ENCODE results near the gene FSIP1.

Gene FSIP1

GRCh38 chr15:39794954-39795353, 12.3 kb upstream of the FSIP1 start:
- no peaks in the 10 kb centered on the region for H3K27me3 ChIP-seq (ENCODE audit: control insufficient read depth in 1 of 2, insufficient read depth in 1 of 2, low read length in 2 of 2)
- peaks cover 4% of the 10 kb centered on the region for H3K4me1 ChIP-seq (ENCODE audit: control insufficient read depth, insufficient read depth, low read depth, low read length)
- no peak overlapping the region for H2BK5ac ChIP-seq (ENCODE audit: low read depth, low read length, poor library complexity, severe bottlenecking)
- H3K27ac ChIP-seq (ENCODE audit: low read length, poor library complexity, severe bottlenecking), result no peak overlapping the region
- no peak for DNase-seq
- H3K79me1 ChIP-seq (replicated peaks; ENCODE audit: low read length, poor library complexity, severe bottlenecking), result peaks cover 3% of the 10 kb centered on the region
- WGBS, result 96% methylated on average over 3 of the region's 3 CpGs
- H3K23ac ChIP-seq (ENCODE audit: low read length in 2 of 2), result no peak overlapping the region
- no peak overlapping the region for H3K9ac ChIP-seq (ENCODE audit: low read length)
- no peak overlapping the region for H3K4me2 ChIP-seq (ENCODE audit: low read length, poor library complexity, severe bottlenecking)
- H3K4ac ChIP-seq (ENCODE audit: low read depth in 1 of 2, low read length in 2 of 2), result no peak overlapping the region
- no peak overlapping the region for H2BK12ac ChIP-seq (ENCODE audit: low read length in 2 of 2)
- no peak overlapping the region for H3K18ac ChIP-seq (ENCODE audit: low read depth in 1 of 2, low read length in 2 of 2)
- H3K14ac ChIP-seq (ENCODE audit: low read length in 2 of 2), result no peak overlapping the region
- H2AFZ ChIP-seq (ENCODE audit: low read depth, low read length), result no peak overlapping the region
- H2BK15ac ChIP-seq (ENCODE audit: low read depth, poor library complexity, severe bottlenecking), result no peak overlapping the region
- no peak overlapping the region for H4K8ac ChIP-seq (ENCODE audit: low read length)
- H3K36me3 ChIP-seq (ENCODE audit: control insufficient read depth in 1 of 2, insufficient read depth in 2 of 2, low read depth in 1 of 2, low read length in 2 of 2), result peaks cover 16 to 17% of the 10 kb centered on the region in 2 experiments
- H4K91ac ChIP-seq (ENCODE audit: low read length), result no peak overlapping the region
- no peaks in the 10 kb centered on the region for H3K9me3 ChIP-seq (ENCODE audit: control insufficient read depth, low read length)
- H3K4me3 ChIP-seq (ENCODE audit: insufficient read depth in 1 of 2, low read depth in 1 of 2, low read length in 2 of 2), result no peak overlapping the region
- H2AK5ac ChIP-seq (ENCODE audit: low read length, severe bottlenecking), result no peak overlapping the region
- no peak overlapping the region for H2BK120ac ChIP-seq (ENCODE audit: low read depth, low read length)

- no peak overlapping the region for H3K27ac ChIP-seq (ENCODE audit: low read length, poor library complexity, severe bottlenecking)
- H3K4me1 ChIP-seq (ENCODE audit: control insufficient read depth, insufficient read depth, low read depth, low read length), result peaks cover 2% of the 10 kb centered on the region
- H3K18ac ChIP-seq (ENCODE audit: low read depth in 1 of 2, low read length in 2 of 2), result no peak overlapping the region
- H3K79me1 ChIP-seq (replicated peaks; ENCODE audit: low read length, poor library complexity, severe bottlenecking), result no peaks in the 10 kb centered on the region
- DNase-seq, result no peak
- H2BK15ac ChIP-seq (ENCODE audit: low read depth, poor library complexity, severe bottlenecking), result no peak overlapping the region
- no peak overlapping the region for H3K9ac ChIP-seq (ENCODE audit: low read length)
- H3K14ac ChIP-seq (ENCODE audit: low read length in 2 of 2), result no peak overlapping the region
- H2BK12ac ChIP-seq (ENCODE audit: low read length in 2 of 2), result no peak overlapping the region
- no peaks in the 10 kb centered on the region for H3K9me3 ChIP-seq (ENCODE audit: control insufficient read depth, low read length)
- no peak overlapping the region for H2BK5ac ChIP-seq (ENCODE audit: low read depth, low read length, poor library complexity, severe bottlenecking)
- H4K91ac ChIP-seq (ENCODE audit: low read length), result no peak overlapping the region
- H2BK120ac ChIP-seq (ENCODE audit: low read depth, low read length), result no peak overlapping the region
- no peak overlapping the region for H3K4me3 ChIP-seq (ENCODE audit: insufficient read depth in 1 of 2, low read depth in 1 of 2, low read length in 2 of 2)
- peaks cover 9% of the 10 kb centered on the region in 2 experiments for H3K36me3 ChIP-seq (ENCODE audit: control insufficient read depth in 1 of 2, insufficient read depth in 2 of 2, low read depth in 1 of 2, low read length in 2 of 2)
- no peak overlapping the region for H2AFZ ChIP-seq (ENCODE audit: low read depth, low read length)
- no peak overlapping the region for H3K23ac ChIP-seq (ENCODE audit: low read length in 2 of 2)
- H2AK5ac ChIP-seq (ENCODE audit: low read length, severe bottlenecking), result no peak overlapping the region
- H3K4ac ChIP-seq (ENCODE audit: low read depth in 1 of 2, low read length in 2 of 2), result no peak overlapping the region
- WGBS, result 88% methylated on average over 4 of the region's 4 CpGs
- H3K27me3 ChIP-seq (ENCODE audit: control insufficient read depth in 1 of 2, insufficient read depth in 1 of 2, low read length in 2 of 2), result no peaks in the 10 kb centered on the region
- H3K4me2 ChIP-seq (ENCODE audit: low read length, poor library complexity, severe bottlenecking), result no peak overlapping the region
- H4K8ac ChIP-seq (ENCODE audit: low read length), result no peak overlapping the region
Observed at GRCh38 chr15:39793923-39794322, 11.3 kb upstream of the FSIP1 start.

- Histone ChIP-seq H3K14ac (ENCODE audit: low read length in 2 of 2) (no peak overlapping the region), H3K36me3 (ENCODE audit: control insufficient read depth in 1 of 2, insufficient read depth in 2 of 2, low read depth in 1 of 2, low read length in 2 of 2) (peaks cover under 1 to 4% of the 10 kb centered on the region in 2 experiments), H3K27me3 (ENCODE audit: control insufficient read depth in 1 of 2, insufficient read depth in 1 of 2, low read length in 2 of 2) (no peaks in the 10 kb centered on the region), H4K8ac (ENCODE audit: low read length) (no peak overlapping the region), H3K4me3 (ENCODE audit: insufficient read depth in 1 of 2, low read depth in 1 of 2, low read length in 2 of 2) (no peak overlapping the region), H3K27ac (ENCODE audit: low read length, poor library complexity, severe bottlenecking) (no peak overlapping the region), H2BK5ac (ENCODE audit: low read depth, low read length, poor library complexity, severe bottlenecking) (no peak overlapping the region), H3K4ac (ENCODE audit: low read depth in 1 of 2, low read length in 2 of 2) (no peak overlapping the region), H3K79me1 (replicated peaks; ENCODE audit: low read length, poor library complexity, severe bottlenecking) (no peaks in the 10 kb centered on the region), H3K23ac (ENCODE audit: low read length in 2 of 2) (no peak overlapping the region), H2BK120ac (ENCODE audit: low read depth, low read length) (no peak overlapping the region), H2BK12ac (ENCODE audit: low read length in 2 of 2) (no peak overlapping the region), H3K18ac (ENCODE audit: low read depth in 1 of 2, low read length in 2 of 2) (no peak overlapping the region), H3K4me2 (ENCODE audit: low read length, poor library complexity, severe bottlenecking) (no peak overlapping the region), H2AK5ac (ENCODE audit: low read length, severe bottlenecking) (no peak overlapping the region), H3K9ac (ENCODE audit: low read length) (peak overlapping the region; percentile 45), H2AFZ (ENCODE audit: low read depth, low read length) (no peak overlapping the region), H4K91ac (ENCODE audit: low read length) (no peak overlapping the region), H3K4me1 (ENCODE audit: control insufficient read depth, insufficient read depth, low read depth, low read length) (peaks cover 7% of the 10 kb centered on the region), H2BK15ac (ENCODE audit: low read depth, poor library complexity, severe bottlenecking) (no peak overlapping the region), H3K9me3 (ENCODE audit: control insufficient read depth, low read length) (no peaks in the 10 kb centered on the region)
- 83% methylated on average over 2 of the region's 4 CpGs for WGBS
- no peak for DNase-seq
Observed at GRCh38 chr15:39792844-39793335, 10.2 kb upstream of the FSIP1 start.

- Histone ChIP-seq H2BK5ac (ENCODE audit: low read depth, low read length, poor library complexity, severe bottlenecking) (no peak overlapping the region), H3K4me3 (ENCODE audit: insufficient read depth in 1 of 2, low read depth in 1 of 2, low read length in 2 of 2) (no peak overlapping the region), H4K91ac (ENCODE audit: low read length) (no peak overlapping the region), H2BK120ac (ENCODE audit: low read depth, low read length) (no peak overlapping the region), H3K18ac (ENCODE audit: low read depth in 1 of 2, low read length in 2 of 2) (no peak overlapping the region), H3K9ac (ENCODE audit: low read length) (peak overlapping the region; percentile 45), H3K4me2 (ENCODE audit: low read length, poor library complexity, severe bottlenecking) (no peak overlapping the region), H3K27ac (ENCODE audit: low read length, poor library complexity, severe bottlenecking) (no peak overlapping the region), H4K8ac (ENCODE audit: low read length) (no peak overlapping the region), H3K9me3 (ENCODE audit: control insufficient read depth, low read length) (no peaks in the 10 kb centered on the region), H2BK12ac (ENCODE audit: low read length in 2 of 2) (no peak overlapping the region), H3K79me1 (replicated peaks; ENCODE audit: low read length, poor library complexity, severe bottlenecking) (no peaks in the 10 kb centered on the region), H3K4me1 (ENCODE audit: control insufficient read depth, insufficient read depth, low read depth, low read length) (peaks cover 7% of the 10 kb centered on the region), H3K14ac (ENCODE audit: low read length in 2 of 2) (no peak overlapping the region), H3K23ac (ENCODE audit: low read length in 2 of 2) (no peak overlapping the region), H3K36me3 (ENCODE audit: control insufficient read depth in 1 of 2, insufficient read depth in 2 of 2, low read depth in 1 of 2, low read length in 2 of 2) (peaks cover 0 to 4% of the 10 kb centered on the region in 2 experiments), H2BK15ac (ENCODE audit: low read depth, poor library complexity, severe bottlenecking) (no peak overlapping the region), H3K4ac (ENCODE audit: low read depth in 1 of 2, low read length in 2 of 2) (no peak overlapping the region), H3K27me3 (ENCODE audit: control insufficient read depth in 1 of 2, insufficient read depth in 1 of 2, low read length in 2 of 2) (no peaks in the 10 kb centered on the region), H2AFZ (ENCODE audit: low read depth, low read length) (no peak overlapping the region), H2AK5ac (ENCODE audit: low read length, severe bottlenecking) (no peak overlapping the region)
- no peak for DNase-seq
- WGBS, result 95% methylated on average over 2 of the region's 5 CpGs
Observed at GRCh38 chr15:39792025-39792843, 9.6 kb upstream of the FSIP1 start.
